ENCODE results near the gene PCSK5. TPM values are rescaled to one million over a fixed set of nuclear protein-coding genes. Genes with fewer than 3 reads are reported as not detected.

Gene PCSK5
- total and polyA plus RNA-seq, 2 donors (not counting 3 experiments of a cell fraction or from before 2014, with no cell fraction given), result 2.6 to 4.8 TPM

DNA sequence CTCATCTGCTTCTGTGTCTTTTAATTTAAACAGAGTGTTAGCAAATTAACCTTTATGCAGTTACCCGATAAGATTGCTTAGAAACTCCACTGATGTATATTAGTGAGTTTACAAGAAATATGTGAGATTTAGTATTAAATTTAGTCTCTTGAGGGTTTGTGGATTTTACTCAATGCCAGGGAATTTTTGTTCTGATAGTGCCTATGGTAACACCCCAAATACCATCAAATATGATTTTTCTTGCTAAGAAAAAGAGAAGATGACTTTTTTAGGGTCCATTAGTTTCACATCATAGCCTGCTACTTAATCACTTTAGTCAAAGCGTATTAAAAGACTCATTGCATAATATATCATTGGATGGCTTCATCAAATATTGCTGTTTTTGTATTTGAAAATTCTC lies 224.9 kb downstream of the PCSK5 start:
- Histone ChIP-seq H3K4me2 (ENCODE audit: insufficient read depth, low read length) (no peak overlapping the region), H3K4me3 (replicated peaks in 1 of 3; ENCODE audit: insufficient read depth in 1 of 3, low read depth in 1 of 3, low read length in 3 of 3) (no peak overlapping the region), H3K9me1 (replicated peaks; ENCODE audit: control insufficient read depth, extremely low read depth, insufficient read depth, low read length) (no peaks in the 10 kb centered on the region), H3K27ac (ENCODE audit: insufficient read depth, low read depth, low read length) (no peak overlapping the region), H3K27me3 (ENCODE audit: control insufficient read depth in 2 of 2, insufficient read depth in 2 of 2, low read length in 2 of 2) (no peaks in the 10 kb centered on the region), H4K20me1 (replicated peaks; ENCODE audit: control insufficient read depth, extremely low read depth, insufficient read depth, low read length) (no peaks in the 10 kb centered on the region), H3K4me1 (ENCODE audit: control insufficient read depth, extremely low read depth, insufficient read depth, low read length) (no peaks in the 10 kb centered on the region), H3K36me3 (ENCODE audit: control insufficient read depth in 2 of 2, extremely low read depth in 1 of 2, insufficient read depth in 2 of 2, low read length in 2 of 2) (no peaks in the 10 kb centered on the region), H3K79me2 (ENCODE audit: control insufficient read depth, insufficient read depth, low read length) (no peaks in the 10 kb centered on the region), H2AFZ (ENCODE audit: low read depth, low read length) (no peak overlapping the region), H3K9ac (replicated peaks; ENCODE audit: extremely low read depth, insufficient read depth, low read length) (no peak overlapping the region), H3K9me3 (replicated peaks; ENCODE audit: control insufficient read depth, insufficient read depth, low read length) (no peaks in the 10 kb centered on the region)
- TF ChIP-seq FOS (IDR thresholded peaks at IDR 0.05; ENCODE audit: borderline replicate concordance, insufficient read depth, low read length), result no peak
- TF ChIP-seq JUN (IDR thresholded peaks at IDR 0.05; ENCODE audit: borderline replicate concordance, insufficient read depth, insufficient read length, low read depth), result no peak
- TF ChIP-seq, protein P1, sequence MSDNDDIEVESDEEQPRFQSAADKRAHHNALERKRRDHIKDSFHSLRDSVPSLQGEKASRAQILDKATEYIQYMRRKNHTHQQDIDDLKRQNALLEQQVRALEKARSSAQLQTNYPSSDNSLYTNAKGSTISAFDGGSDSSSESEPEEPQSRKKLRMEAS (IDR thresholded peaks at IDR 0.05; ENCODE audit: insufficient read depth, insufficient read length), result no peak
- no peak for TF ChIP-seq POLR2AphosphoS5 (IDR thresholded peaks at IDR 0.05; ENCODE audit: insufficient read depth, low read depth, low read length)
- no peak for TF ChIP-seq MYC (IDR thresholded peaks at IDR 0.05; ENCODE audit: low read depth, low read length)
- TF ChIP-seq POLR2A (IDR thresholded peaks at IDR 0.05; ENCODE audit: low read depth, low read length), result no peak
- TF ChIP-seq GATA2 (IDR thresholded peaks at IDR 0.05; ENCODE audit: insufficient read depth, insufficient read length, low read depth, low read length), result no peak
- no peak for TF ChIP-seq EZH2 (IDR thresholded peaks at IDR 0.05; ENCODE audit: borderline replicate concordance, low read depth, low read length, severe bottlenecking)
- TF ChIP-seq, protein P2, sequence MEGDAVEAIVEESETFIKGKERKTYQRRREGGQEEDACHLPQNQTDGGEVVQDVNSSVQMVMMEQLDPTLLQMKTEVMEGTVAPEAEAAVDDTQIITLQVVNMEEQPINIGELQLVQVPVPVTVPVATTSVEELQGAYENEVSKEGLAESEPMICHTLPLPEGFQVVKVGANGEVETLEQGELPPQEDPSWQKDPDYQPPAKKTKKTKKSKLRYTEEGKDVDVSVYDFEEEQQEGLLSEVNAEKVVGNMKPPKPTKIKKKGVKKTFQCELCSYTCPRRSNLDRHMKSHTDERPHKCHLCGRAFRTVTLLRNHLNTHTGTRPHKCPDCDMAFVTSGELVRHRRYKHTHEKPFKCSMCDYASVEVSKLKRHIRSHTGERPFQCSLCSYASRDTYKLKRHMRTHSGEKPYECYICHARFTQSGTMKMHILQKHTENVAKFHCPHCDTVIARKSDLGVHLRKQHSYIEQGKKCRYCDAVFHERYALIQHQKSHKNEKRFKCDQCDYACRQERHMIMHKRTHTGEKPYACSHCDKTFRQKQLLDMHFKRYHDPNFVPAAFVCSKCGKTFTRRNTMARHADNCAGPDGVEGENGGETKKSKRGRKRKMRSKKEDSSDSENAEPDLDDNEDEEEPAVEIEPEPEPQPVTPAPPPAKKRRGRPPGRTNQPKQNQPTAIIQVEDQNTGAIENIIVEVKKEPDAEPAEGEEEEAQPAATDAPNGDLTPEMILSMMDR (IDR thresholded peaks at IDR 0.05; ENCODE audit: extremely low read depth in 1 of 2, insufficient read depth in 1 of 2, low read depth in 1 of 2, low read length in 2 of 2), result no peak
- ChIA-PET CTCF (no interaction called here), POLR2A (no interaction called here)
- dilution Hi-C loops (cut with MboI; ENCODE audit: extremely low pct_ligation_motif_present, low sequenced_read_pairs) (no loop called here), intact Hi-C loops (cut with micrococcal nuclease) (no loop called here)
- no TSS peak for BruUV-seq (replicated peaks)
- DNase-seq (ENCODE audit: low read depth, low spot score), result no peak
- no peak for FAIRE-seq
